Muscle layer of duodenum (tissue), 2 donors: ENCODE measurements around the gene PKNOX2.

Experiments used
- H3K27ac ChIP-seq: one replicate; pipeline ENCODE4 v1.7.0; 2013; ENCODE audit warnings: mild to moderate bottlenecking, low read length
- H3K27me3 ChIP-seq: one replicate; pipeline ENCODE4 v1.7.0; 2013; ENCODE audit warnings: low read depth, mild to moderate bottlenecking, control low read depth, low read length
- H3K36me3 ChIP-seq, 2 donors: one replicate each; pipeline ENCODE4 v1.7.0; 2013; ENCODE audit warnings: low read length in 2 of 2, control low read depth in 1 of 2, mild to moderate bottlenecking in 1 of 2; ENCODE audit not compliant: insufficient read depth in 2 of 2, control insufficient read depth in 1 of 2
- H3K4me1 ChIP-seq, 2 donors: one replicate each; pipeline ENCODE4 v1.7.0; 2013; ENCODE audit warnings: low read length in 2 of 2, mild to moderate bottlenecking in 2 of 2, control low read depth in 1 of 2, moderate library complexity in 1 of 2; ENCODE audit not compliant: insufficient read depth in 2 of 2, control insufficient read depth in 1 of 2
- H3K4me3 ChIP-seq, 2 donors: one replicate each; pipeline ENCODE4 v1.7.0; 2013; ENCODE audit warnings: low read length in 2 of 2, low read depth in 1 of 2, mild to moderate bottlenecking in 1 of 2
- H3K9me3 ChIP-seq, 2 donors: one replicate each; pipeline ENCODE4 v1.7.0; 2013; ENCODE audit warnings: low read length in 2 of 2, control low read depth in 1 of 2, mild to moderate bottlenecking in 1 of 2; ENCODE audit not compliant: control insufficient read depth in 1 of 2
- donor health status: healthy.

PKNOX2 gene

GRCh38 chr11:125447721-125448120 is 283.2 kb downstream of the PKNOX2 start:
- H3K27me3 ChIP-seq, result no peaks in the 10 kb centered on the region
- H3K36me3 ChIP-seq, result peaks cover 0 to 27% of the 10 kb centered on the region in 2 donors
- no peaks in the 10 kb centered on the region for H3K9me3 ChIP-seq
- no peak overlapping the region for H3K27ac ChIP-seq
- H3K4me3 ChIP-seq, result no peak overlapping the region
- peaks cover 0 to 16% of the 10 kb centered on the region in 2 donors for H3K4me1 ChIP-seq

GRCh38 chr11:125448136-125448535 is 283.6 kb downstream of the PKNOX2 start:
- no peak overlapping the region for H3K27ac ChIP-seq
- H3K27me3 ChIP-seq, result no peaks in the 10 kb centered on the region
- H3K9me3 ChIP-seq, result no peaks in the 10 kb centered on the region
- H3K4me1 ChIP-seq, result peaks cover 0 to 16% of the 10 kb centered on the region in 2 donors
- no peak overlapping the region for H3K4me3 ChIP-seq
- H3K36me3 ChIP-seq, result peaks cover 0 to 27% of the 10 kb centered on the region in 2 donors

- Histone ChIP-seq H3K4me3 (no peak overlapping the region), H3K4me1 (peaks cover 0 to 16% of the 10 kb centered on the region in 2 donors)
These were observed 285.0 kb downstream of the PKNOX2 start for GRCh38 chr11:125449565-125449964.

GRCh38 chr11:125451400-125452124 is 287.0 kb downstream of the PKNOX2 start:
- no peaks in the 10 kb centered on the region for H3K9me3 ChIP-seq
- H3K4me3 ChIP-seq, result no peak overlapping the region
- H3K27me3 ChIP-seq, result no peaks in the 10 kb centered on the region
- peaks cover 0 to 16% of the 10 kb centered on the region in 2 donors for H3K4me1 ChIP-seq
- peaks cover 0 to 15% of the 10 kb centered on the region in 2 donors for H3K36me3 ChIP-seq
- H3K27ac ChIP-seq, result no peak overlapping the region

More at GRCh38 chr11:125449565-125449964, 285.0 kb downstream of the PKNOX2 start:
- Histone ChIP-seq H3K27ac (no peak overlapping the region), H3K9me3 (no peaks in the 10 kb centered on the region), H3K36me3 (peaks cover 0 to 30% of the 10 kb centered on the region in 2 donors), H3K27me3 (no peaks in the 10 kb centered on the region)

- no peak overlapping the region for H3K4me3 ChIP-seq
- H3K9me3 ChIP-seq, result no peaks in the 10 kb centered on the region
- H3K36me3 ChIP-seq, result peaks cover 0 to 15% of the 10 kb centered on the region in 2 donors
- H3K27ac ChIP-seq, result no peak overlapping the region
- H3K4me1 ChIP-seq, result peaks cover 0 to 16% of the 10 kb centered on the region in 2 donors
- no peaks in the 10 kb centered on the region for H3K27me3 ChIP-seq
These were observed 287.5 kb downstream of the PKNOX2 start for GRCh38 chr11:125452125-125452470.

GRCh38 chr11:125454047-125454446 is 289.5 kb downstream of the PKNOX2 start:
- H3K9me3 ChIP-seq, result no peaks in the 10 kb centered on the region
- peaks cover 0 to 7% of the 10 kb centered on the region in 2 donors for H3K36me3 ChIP-seq
- no peak overlapping the region for H3K27ac ChIP-seq
- no peaks in the 10 kb centered on the region for H3K27me3 ChIP-seq
- H3K4me1 ChIP-seq, result peaks cover 3 to 23% of the 10 kb centered on the region in 2 donors
- no peak overlapping the region for H3K4me3 ChIP-seq

- peaks cover 0 to 16% of the 10 kb centered on the region in 2 donors for H3K36me3 ChIP-seq
- H3K4me1 ChIP-seq, result peaks cover 3 to 23% of the 10 kb centered on the region in 2 donors
- no peaks in the 10 kb centered on the region for H3K9me3 ChIP-seq
- no peaks in the 10 kb centered on the region for H3K27me3 ChIP-seq
- H3K4me3 ChIP-seq, result no peak overlapping the region
- no peak overlapping the region for H3K27ac ChIP-seq
These were observed 291.3 kb downstream of the PKNOX2 start for GRCh38 chr11:125455851-125456250.

GRCh38 chr11:125457814-125458343 is 293.3 kb downstream of the PKNOX2 start:
- Histone ChIP-seq H3K9me3 (no peaks in the 10 kb centered on the region), H3K27ac (no peak overlapping the region), H3K4me3 (no peak overlapping the region), H3K36me3 (peaks cover 0 to 29% of the 10 kb centered on the region in 2 donors), H3K4me1 (peaks cover 3 to 7% of the 10 kb centered on the region in 2 donors), H3K27me3 (no peaks in the 10 kb centered on the region)

- peaks cover 3 to 7% of the 10 kb centered on the region in 2 donors for H3K4me1 ChIP-seq
- no peak overlapping the region for H3K27ac ChIP-seq
- no peaks in the 10 kb centered on the region for H3K27me3 ChIP-seq
- H3K4me3 ChIP-seq, result no peak overlapping the region
- no peaks in the 10 kb centered on the region for H3K9me3 ChIP-seq
- H3K36me3 ChIP-seq, result peaks cover 0 to 23% of the 10 kb centered on the region in 2 donors
These were observed 295.7 kb downstream of the PKNOX2 start for GRCh38 chr11:125460275-125460674.

GRCh38 chr11:125463590-125464269 is 299.2 kb downstream of the PKNOX2 start:
- Histone ChIP-seq H3K9me3 (no peaks in the 10 kb centered on the region), H3K4me3 (no peak overlapping the region), H3K36me3 (peaks cover 0 to 26% of the 10 kb centered on the region in 2 donors), H3K4me1 (no peaks in the 10 kb centered on the region), H3K27ac (no peak overlapping the region), H3K27me3 (no peaks in the 10 kb centered on the region)

- Histone ChIP-seq H3K9me3 (no peaks in the 10 kb centered on the region), H3K4me3 (no peak overlapping the region), H3K27ac (no peak overlapping the region), H3K4me1 (no peaks in the 10 kb centered on the region), H3K27me3 (no peaks in the 10 kb centered on the region), H3K36me3 (peaks cover 0 to 26% of the 10 kb centered on the region in 2 donors)
These were observed 299.7 kb downstream of the PKNOX2 start for GRCh38 chr11:125464270-125464662.
